Colonic mucosa (tissue), 4 donors: ENCODE measurements around the gene FLNC. TPM values are rescaled to one million over a fixed set of nuclear protein-coding genes. Genes with fewer than 3 reads are reported as not detected.

Experiments used
- DNase-seq: peaks from one replicate; pipeline ENCODE4 v3.0.0-alpha.2; 2020
- H3K27ac ChIP-seq: fragments of 200-600 bp; one replicate; pipeline ENCODE4 v1.8.0; 2021
- H3K27me3 ChIP-seq: fragments of 200-600 bp; one replicate; pipeline ENCODE4 v1.8.0; 2021
- H3K36me3 ChIP-seq: fragments of 200-600 bp; one replicate; pipeline ENCODE4 v1.8.0; 2021
- H3K4me1 ChIP-seq: fragments of 200-600 bp; one replicate; pipeline ENCODE4 v1.8.0; 2021; ENCODE audit warnings: mild to moderate bottlenecking
- H3K4me3 ChIP-seq: fragments of 200-600 bp; one replicate; pipeline ENCODE4 v1.8.0; 2021
- H3K9ac ChIP-seq, 2 donors: one replicate each; pipeline ENCODE4 v1.7.0; 2013; ENCODE audit warnings: control low read depth in 2 of 2, low read depth in 2 of 2, low read length in 2 of 2
- H3K9me3 ChIP-seq: fragments of 200-600 bp; one replicate; pipeline ENCODE4 v1.8.0; 2021
- CTCF ChIP-seq: fragments of 200-600 bp; IDR thresholded peaks from one replicate; pipeline ENCODE4 v1.8.0; 2022; ENCODE audit warnings: antibody characterized with exemption, mild to moderate bottlenecking
- intact Hi-C: fragments of 100-400 bp; cut with DNase I; formaldehyde crosslinking; loops from one replicate; pipeline ENCODE4 v1.14.1; 2022
- total RNA-seq, 2 donors: library from RNA; stranded (reverse); fragmentation: NEBNext Ultra II Directional in 1 of 2; extraction: Animal tissue kit (Norgen Biotek cat#: 25700) in 1 of 2; gene quantifications; one replicate each; pipeline ENCODE4 v1.2.1, GENCODE V29; 2021
- donor health status: healthy.
- donor health status: DM: no; HTN: no; CAD: no.
- donor health status: DM: no; HTN: no; CAD: no.

Gene FLNC
- total RNA-seq, 2 donors from 2014 or later, result 4.5 to 88.6 TPM

DNA sequence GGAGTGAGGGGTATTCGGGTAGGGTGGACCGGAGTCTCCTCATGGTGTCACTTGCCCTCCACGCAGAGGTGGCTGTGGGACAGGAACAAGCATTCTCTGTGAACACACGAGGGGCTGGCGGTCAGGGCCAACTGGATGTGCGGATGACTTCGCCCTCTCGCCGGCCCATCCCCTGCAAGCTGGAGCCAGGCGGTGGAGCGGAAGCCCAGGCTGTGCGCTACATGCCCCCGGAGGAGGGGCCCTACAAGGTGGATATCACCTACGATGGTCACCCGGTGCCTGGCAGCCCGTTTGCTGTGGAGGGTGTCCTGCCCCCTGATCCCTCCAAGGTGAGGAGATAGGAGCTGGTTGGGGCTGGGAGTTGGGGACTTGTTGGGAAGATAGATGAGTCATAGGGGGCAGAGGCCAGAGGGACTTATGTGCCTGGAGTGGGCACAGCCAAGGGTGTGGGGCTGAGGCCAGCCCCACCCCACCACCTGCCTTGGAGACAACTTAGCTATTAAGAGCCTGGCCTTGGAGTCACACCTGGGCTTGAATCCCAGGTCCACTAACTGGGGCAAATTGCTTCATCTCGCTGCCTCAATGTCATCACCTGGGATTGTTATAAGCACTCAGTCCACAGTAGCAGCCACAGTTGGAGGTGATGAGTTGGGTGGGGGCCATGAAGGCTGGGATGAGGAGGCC lies 13.9 kb downstream of the FLNC start:
- intact Hi-C loops, result no loop called here
- Histone ChIP-seq H3K36me3 (no peaks in the 10 kb centered on the region), H3K9ac (no peak overlapping the region)

DNA sequence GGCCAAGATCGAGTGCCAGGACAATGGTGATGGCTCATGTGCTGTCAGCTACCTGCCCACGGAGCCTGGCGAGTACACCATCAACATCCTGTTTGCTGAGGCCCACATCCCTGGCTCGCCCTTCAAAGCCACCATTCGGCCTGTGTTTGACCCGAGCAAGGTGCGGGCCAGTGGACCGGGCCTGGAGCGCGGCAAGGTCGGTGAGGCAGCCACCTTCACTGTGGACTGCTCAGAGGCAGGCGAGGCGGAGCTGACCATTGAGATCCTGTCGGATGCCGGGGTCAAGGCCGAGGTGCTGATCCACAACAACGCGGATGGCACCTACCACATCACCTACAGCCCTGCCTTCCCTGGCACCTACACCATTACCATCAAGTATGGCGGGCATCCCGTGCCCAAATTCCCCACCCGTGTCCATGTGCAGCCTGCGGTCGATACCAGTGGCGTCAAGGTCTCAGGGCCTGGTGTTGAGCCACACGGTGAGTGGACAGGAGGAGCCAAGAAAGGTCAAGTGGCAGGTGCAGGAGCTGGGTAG lies 14.6 kb downstream of the FLNC start:
- DNase-seq, result no peak
- Histone ChIP-seq H3K27ac (no peak overlapping the region), H3K4me1 (no peaks in the 10 kb centered on the region), H3K9ac (no peak overlapping the region), H3K4me3 (no peak overlapping the region), H3K27me3 (no peaks in the 10 kb centered on the region), H3K36me3 (no peaks in the 10 kb centered on the region), H3K9me3 (no peaks in the 10 kb centered on the region)
- no peak for TF ChIP-seq CTCF
- intact Hi-C loops, result no loop called here

More for the DNA sequence above, 13.9 kb downstream of the FLNC start:
- Histone ChIP-seq H3K27ac (no peak overlapping the region), H3K4me1 (no peaks in the 10 kb centered on the region), H3K9me3 (no peaks in the 10 kb centered on the region), H3K27me3 (no peaks in the 10 kb centered on the region), H3K4me3 (no peak overlapping the region)
- DNase-seq, result no peak
- no peak for TF ChIP-seq CTCF

DNA sequence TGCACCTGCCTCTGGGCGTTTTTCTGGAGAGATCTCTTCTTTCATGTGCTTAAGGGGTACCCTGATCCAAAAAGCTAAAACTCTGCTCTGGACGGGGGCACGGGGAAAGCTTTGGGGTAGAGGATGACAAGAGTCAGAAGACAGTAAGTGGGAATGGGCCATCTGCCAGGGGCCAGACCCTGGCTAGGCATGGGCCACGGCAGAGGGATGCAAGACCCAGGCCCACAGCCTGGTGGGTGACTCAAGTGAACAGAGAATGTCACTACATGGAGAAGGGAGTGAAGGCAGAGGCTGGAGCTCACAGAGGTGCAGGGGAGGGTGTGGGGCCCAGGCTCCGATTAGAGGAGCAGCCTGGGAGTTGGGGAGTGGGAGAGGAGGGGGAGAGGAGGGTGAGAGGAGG lies 15.3 kb downstream of the FLNC start:
- Histone ChIP-seq H3K4me3 (no peak overlapping the region), H3K9me3 (no peaks in the 10 kb centered on the region), H3K27me3 (no peaks in the 10 kb centered on the region), H3K36me3 (no peaks in the 10 kb centered on the region), H3K4me1 (no peaks in the 10 kb centered on the region), H3K27ac (no peak overlapping the region), H3K9ac (no peak overlapping the region)
- no peak for TF ChIP-seq CTCF
- no peak for DNase-seq
- intact Hi-C loops, result no loop called here

- no peaks in the 10 kb centered on the region for H3K36me3 ChIP-seq
- intact Hi-C loops, result no loop called here
- no peaks in the 10 kb centered on the region for H3K9me3 ChIP-seq
- no peak overlapping the region for H3K9ac ChIP-seq
- H3K4me1 ChIP-seq, result no peaks in the 10 kb centered on the region
- no peak for TF ChIP-seq CTCF
- H3K27me3 ChIP-seq, result no peaks in the 10 kb centered on the region
- no peak overlapping the region for H3K27ac ChIP-seq
- no peak for DNase-seq
- no peak overlapping the region for H3K4me3 ChIP-seq
Observed at GRCh38 chr7:128845987-128846386, 15.8 kb downstream of the FLNC start.

GRCh38 chr7:128846781-128847444 lies 16.7 kb downstream of the FLNC start:
- no peaks in the 10 kb centered on the region for H3K36me3 ChIP-seq
- H3K4me1 ChIP-seq, result no peaks in the 10 kb centered on the region
- H3K4me3 ChIP-seq, result no peak overlapping the region
- no peak overlapping the region for H3K27ac ChIP-seq
- no peaks in the 10 kb centered on the region for H3K9me3 ChIP-seq
- no peak for TF ChIP-seq CTCF
- no peak for DNase-seq
- no peaks in the 10 kb centered on the region for H3K27me3 ChIP-seq
- no peak overlapping the region for H3K9ac ChIP-seq
- intact Hi-C loops, result no loop called here
